Ishikawa (cell line): Measurements from ENCODE around the gene PHLDB2.

Experiments used
- CEBPB ChIP-seq: IDR thresholded peaks from 2 replicates; pipeline ENCODE4 v1.6.1; 2012
- CREB1 ChIP-seq: IDR thresholded peaks from 2 replicates; pipeline ENCODE4 v1.6.1; 2012; ENCODE audit warnings: low read depth
- EGR1 ChIP-seq: IDR thresholded peaks from 2 replicates; pipeline ENCODE4 v1.6.1; 2012
- EP300 ChIP-seq: IDR thresholded peaks from 2 replicates; pipeline ENCODE4 v1.6.1; 2012; ENCODE audit warnings: borderline replicate concordance
- FOXM1 ChIP-seq: IDR thresholded peaks from 2 replicates; pipeline ENCODE4 v1.6.1; 2012; ENCODE audit warnings: low read depth, borderline replicate concordance
- NFIC ChIP-seq: IDR thresholded peaks from 2 replicates; pipeline ENCODE4 v1.6.1; 2012
- RAD21 ChIP-seq: IDR thresholded peaks from 2 replicates; pipeline ENCODE4 v1.6.1; 2012; ENCODE audit warnings: low read depth
- TAF1 ChIP-seq: IDR thresholded peaks from 2 replicates; pipeline ENCODE4 v1.6.1; 2012; ENCODE audit warnings: low read depth, mild to moderate bottlenecking
- TCF12 ChIP-seq: IDR thresholded peaks from 2 replicates; pipeline ENCODE4 v1.6.1; 2012; ENCODE audit warnings: low read depth
- TEAD4 ChIP-seq: IDR thresholded peaks from 2 replicates; pipeline ENCODE4 v1.6.1; 2012
- YY1 ChIP-seq: IDR thresholded peaks from 2 replicates; pipeline ENCODE4 v1.6.1; 2012; ENCODE audit warnings: low read depth
- ZBTB7A ChIP-seq: IDR thresholded peaks from 2 replicates; pipeline ENCODE4 v1.6.1; 2012; ENCODE audit warnings: low read depth
- TF ChIP-seq, protein P1 (sequence below): IDR thresholded peaks from 2 replicates; pipeline ENCODE4 v1.6.1; 2012
- TF ChIP-seq, protein P2 (sequence below): IDR thresholded peaks from 2 replicates; pipeline ENCODE4 v1.6.1; 2012; ENCODE audit warnings: low read depth, mild to moderate bottlenecking
- TF ChIP-seq, protein P3 (sequence below): IDR thresholded peaks from 2 replicates; pipeline ENCODE4 v1.6.1; 2012

PHLDB2 gene

DNA sequence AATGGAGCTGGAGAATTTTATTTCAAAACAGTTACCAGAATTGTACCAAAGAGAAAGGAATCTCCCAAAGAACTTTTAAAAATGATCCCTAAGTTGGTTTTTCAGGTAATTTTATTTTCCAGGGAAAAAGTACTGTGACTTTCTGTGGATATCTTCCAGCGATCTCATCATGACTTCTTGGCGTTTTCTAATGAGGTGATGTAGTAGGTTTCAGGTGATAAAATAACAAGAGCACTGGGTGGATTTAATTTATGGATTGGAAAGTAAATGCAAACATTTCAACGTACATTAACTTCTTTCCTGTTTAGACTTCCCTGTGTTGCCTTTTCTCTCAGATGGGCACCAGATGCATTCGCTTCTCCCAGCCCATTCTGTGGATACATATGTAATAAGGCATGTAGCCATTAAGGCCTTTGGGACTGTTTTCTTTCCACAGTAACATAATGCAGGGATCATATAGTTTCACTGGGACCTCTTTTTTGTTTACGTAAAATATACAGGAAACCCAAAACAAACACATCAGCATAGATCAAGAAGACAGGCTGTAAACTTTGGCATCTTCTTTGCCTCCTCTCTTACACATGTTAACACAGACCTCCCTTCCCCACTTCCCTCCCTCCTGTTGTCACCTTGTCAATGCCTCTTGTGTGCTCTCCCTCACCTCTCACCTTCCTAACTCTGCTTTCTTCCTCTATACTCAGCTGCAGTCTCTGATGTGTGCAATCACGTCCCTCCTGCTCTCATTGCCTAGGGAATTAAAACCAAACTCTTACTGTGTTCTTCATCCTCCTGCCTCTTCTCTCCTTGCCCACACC is 13.0 kb downstream of the PHLDB2 start:
- TF ChIP-seq EGR1 = no peak
- no peak for TF ChIP-seq ZBTB7A
- no peak for TF ChIP-seq YY1
- no peak for TF ChIP-seq EP300

DNA sequence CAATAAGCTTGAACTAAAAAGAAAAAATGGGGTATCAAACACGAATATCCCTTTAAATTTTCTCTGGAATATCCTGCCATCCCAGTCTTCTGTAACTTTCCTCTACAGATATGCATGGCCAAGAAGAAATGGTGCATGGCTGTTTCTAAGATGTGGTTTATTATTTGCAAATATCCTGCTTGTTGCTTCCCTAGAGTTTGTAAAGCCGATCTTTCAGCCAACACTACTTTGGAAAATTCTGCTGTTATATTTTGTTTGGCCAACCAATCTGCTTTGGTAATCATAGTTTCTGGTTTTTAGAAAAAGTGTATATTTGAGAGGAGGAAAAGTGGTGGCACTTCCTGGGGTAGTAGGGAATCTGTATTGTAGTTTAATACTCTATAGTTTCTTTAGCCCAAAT is 13.9 kb downstream of the PHLDB2 start:
- TF ChIP-seq YY1 = no peak
- TF ChIP-seq CREB1 = no peak
- TF ChIP-seq, protein P1, sequence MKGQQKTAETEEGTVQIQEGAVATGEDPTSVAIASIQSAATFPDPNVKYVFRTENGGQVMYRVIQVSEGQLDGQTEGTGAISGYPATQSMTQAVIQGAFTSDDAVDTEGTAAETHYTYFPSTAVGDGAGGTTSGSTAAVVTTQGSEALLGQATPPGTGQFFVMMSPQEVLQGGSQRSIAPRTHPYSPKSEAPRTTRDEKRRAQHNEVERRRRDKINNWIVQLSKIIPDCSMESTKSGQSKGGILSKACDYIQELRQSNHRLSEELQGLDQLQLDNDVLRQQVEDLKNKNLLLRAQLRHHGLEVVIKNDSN = no peak
- TF ChIP-seq TEAD4 = no peak
- TF ChIP-seq EP300 = no peak
- TF ChIP-seq RAD21 = no peak
- no peak for TF ChIP-seq EGR1
- TF ChIP-seq FOXM1 = no peak
- TF ChIP-seq TAF1 = no peak
- TF ChIP-seq TCF12 = no peak
- TF ChIP-seq, protein P2, sequence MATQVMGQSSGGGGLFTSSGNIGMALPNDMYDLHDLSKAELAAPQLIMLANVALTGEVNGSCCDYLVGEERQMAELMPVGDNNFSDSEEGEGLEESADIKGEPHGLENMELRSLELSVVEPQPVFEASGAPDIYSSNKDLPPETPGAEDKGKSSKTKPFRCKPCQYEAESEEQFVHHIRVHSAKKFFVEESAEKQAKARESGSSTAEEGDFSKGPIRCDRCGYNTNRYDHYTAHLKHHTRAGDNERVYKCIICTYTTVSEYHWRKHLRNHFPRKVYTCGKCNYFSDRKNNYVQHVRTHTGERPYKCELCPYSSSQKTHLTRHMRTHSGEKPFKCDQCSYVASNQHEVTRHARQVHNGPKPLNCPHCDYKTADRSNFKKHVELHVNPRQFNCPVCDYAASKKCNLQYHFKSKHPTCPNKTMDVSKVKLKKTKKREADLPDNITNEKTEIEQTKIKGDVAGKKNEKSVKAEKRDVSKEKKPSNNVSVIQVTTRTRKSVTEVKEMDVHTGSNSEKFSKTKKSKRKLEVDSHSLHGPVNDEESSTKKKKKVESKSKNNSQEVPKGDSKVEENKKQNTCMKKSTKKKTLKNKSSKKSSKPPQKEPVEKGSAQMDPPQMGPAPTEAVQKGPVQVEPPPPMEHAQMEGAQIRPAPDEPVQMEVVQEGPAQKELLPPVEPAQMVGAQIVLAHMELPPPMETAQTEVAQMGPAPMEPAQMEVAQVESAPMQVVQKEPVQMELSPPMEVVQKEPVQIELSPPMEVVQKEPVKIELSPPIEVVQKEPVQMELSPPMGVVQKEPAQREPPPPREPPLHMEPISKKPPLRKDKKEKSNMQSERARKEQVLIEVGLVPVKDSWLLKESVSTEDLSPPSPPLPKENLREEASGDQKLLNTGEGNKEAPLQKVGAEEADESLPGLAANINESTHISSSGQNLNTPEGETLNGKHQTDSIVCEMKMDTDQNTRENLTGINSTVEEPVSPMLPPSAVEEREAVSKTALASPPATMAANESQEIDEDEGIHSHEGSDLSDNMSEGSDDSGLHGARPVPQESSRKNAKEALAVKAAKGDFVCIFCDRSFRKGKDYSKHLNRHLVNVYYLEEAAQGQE = no peak
- no peak for TF ChIP-seq CEBPB
- TF ChIP-seq ZBTB7A = no peak

DNA sequence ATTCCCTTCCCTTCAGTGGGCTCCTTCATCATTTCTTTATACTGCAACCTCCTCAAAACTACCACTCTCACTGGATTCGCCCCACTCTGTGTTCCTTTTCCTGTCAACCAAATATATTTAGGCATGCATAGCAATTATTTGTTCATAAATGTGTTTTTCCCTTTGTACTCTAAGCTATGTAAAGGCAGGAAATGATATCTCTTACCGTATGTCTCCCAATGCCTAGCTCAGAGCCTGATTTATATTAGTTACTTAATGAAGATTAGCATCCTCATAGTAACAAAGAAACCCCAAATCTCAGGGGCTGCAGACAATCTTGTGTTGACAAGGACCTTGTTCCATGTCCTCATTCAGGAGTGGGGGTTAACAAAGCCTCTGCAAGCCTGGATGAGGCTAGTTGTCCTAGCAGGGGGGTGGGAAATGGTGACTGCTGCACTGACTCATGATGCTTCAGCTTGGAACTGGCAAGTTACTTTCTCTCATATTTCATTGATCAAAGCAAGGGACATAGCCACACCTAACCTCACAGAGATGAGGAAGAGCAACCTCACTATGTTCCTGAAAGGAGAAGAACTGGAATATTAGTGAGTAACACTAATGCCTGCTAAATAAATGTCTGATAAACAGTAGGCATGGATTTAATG is 15.2 kb downstream of the PHLDB2 start:
- no peak for TF ChIP-seq ZBTB7A
- no peak for TF ChIP-seq CREB1
- TF ChIP-seq EGR1 = no peak
- no peak for TF ChIP-seq TCF12
- no peak for TF ChIP-seq NFIC
- TF ChIP-seq, protein P3, sequence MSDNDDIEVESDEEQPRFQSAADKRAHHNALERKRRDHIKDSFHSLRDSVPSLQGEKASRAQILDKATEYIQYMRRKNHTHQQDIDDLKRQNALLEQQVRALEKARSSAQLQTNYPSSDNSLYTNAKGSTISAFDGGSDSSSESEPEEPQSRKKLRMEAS = no peak
- TF ChIP-seq EP300 = no peak
- no peak for TF ChIP-seq YY1
- TF ChIP-seq CEBPB = no peak
- no peak for TF ChIP-seq TAF1
- no peak for TF ChIP-seq TEAD4
- TF ChIP-seq, protein P1 = no peak

DNA sequence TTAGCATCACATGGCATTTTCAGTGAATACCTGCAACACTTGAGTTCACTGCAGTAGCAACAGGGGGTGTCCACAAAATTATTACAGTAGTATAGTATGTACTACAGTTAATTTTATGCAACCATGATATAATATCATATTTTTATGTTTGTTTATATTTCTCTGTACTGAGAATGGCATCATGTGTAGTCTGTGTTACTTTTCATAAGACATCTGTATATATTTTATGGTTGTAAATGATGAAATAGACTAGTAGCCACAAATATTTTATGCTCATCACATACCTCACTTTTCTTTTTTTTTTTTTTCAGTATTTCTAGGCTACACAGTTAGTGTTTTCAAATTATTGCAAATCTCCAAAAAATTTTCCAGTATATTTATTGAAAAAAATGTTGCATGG is 22.4 kb downstream of the PHLDB2 start:
- TF ChIP-seq YY1 = no peak
- no peak for TF ChIP-seq CREB1
- no peak for TF ChIP-seq EP300
- no peak for TF ChIP-seq NFIC
- no peak for TF ChIP-seq CEBPB
- no peak for TF ChIP-seq FOXM1
- TF ChIP-seq EGR1 = no peak
- no peak for TF ChIP-seq TEAD4
- TF ChIP-seq, protein P3 = no peak
- TF ChIP-seq, protein P2 = no peak
- no peak for TF ChIP-seq TCF12

DNA sequence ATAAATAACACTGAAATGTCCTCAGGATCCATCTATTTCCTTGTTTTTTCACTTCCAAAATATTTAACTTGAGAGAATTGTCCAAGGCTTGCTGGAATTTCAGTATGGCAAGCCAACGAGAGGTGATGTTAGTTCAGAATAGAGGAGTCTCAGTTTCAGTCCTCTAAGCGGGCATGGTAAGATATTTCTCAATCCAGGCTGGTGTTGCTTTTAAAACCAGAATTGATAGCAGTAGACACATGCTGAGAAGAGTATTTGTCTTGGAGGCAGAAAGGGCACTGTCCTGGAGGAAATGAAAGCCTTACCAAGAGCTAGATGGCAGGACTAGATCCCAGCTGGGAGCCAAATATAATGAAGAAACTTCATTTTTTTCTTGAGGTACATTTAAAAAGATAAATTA is 23.1 kb downstream of the PHLDB2 start:
- no peak for TF ChIP-seq CEBPB

DNA sequence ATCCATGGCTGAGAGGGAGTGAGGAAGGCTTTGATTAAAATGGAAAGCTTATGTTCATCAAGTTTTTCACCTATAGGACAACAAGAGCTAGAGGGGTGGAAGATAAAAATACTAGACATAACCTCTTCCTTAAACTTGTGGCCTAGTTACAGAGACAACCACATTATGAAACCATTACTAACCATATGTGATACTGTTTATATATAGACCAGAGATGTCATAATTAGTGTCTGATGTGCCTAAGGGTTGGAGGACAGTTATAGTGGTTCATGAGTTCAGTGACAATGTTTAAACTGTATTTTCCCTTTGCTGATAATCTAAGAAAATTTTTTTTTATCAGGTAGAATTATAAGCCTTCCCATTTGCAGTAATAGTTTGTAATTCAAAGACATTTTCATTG is 23.7 kb downstream of the PHLDB2 start:
- TF ChIP-seq TAF1 (no peak), TCF12 (no peak)
- TF ChIP-seq, protein P1 = no peak
